ENCODE results near the gene BCL2A1. TPM values are rescaled to one million over a fixed set of nuclear protein-coding genes. Genes with fewer than 3 reads are reported as not detected.
A peak's percentile ranks its signal among the peaks of the same experiment; 100 is the strongest.
"Not testable (repeated sequence)": the region's sequence is repeated elsewhere in the genome, so short reads cannot be mapped to it uniquely, and the experiment has no call there.

Gene BCL2A1
- total and polyA plus RNA-seq, 2 donors (not counting 1 experiment from before 2014, with no cell fraction given) = 33.8 to 49.2 TPM

- Mint-ChIP-seq H3K4me3 (peak overlapping the region; percentile 96), H3K4me1 (peaks cover 71% of the 10 kb centered on the region)
- not testable (repeated sequence) for DNase-seq; H3K9ac ChIP-seq (ENCODE audit: low read length); H3K27me3 Mint-ChIP-seq; H3K9me3 Mint-ChIP-seq (ENCODE audit: insufficient read depth); H3K27ac Mint-ChIP-seq; H3K36me3 ChIP-seq (replicated peaks in 1 of 2; ENCODE audit: control extremely low read depth in 1 of 2, control insufficient read depth in 1 of 2, extremely low read depth in 1 of 2, insufficient read depth in 2 of 2, low read length in 1 of 2); H3K27me3 ChIP-seq (replicated peaks in 1 of 4; ENCODE audit: control extremely low read depth in 1 of 4, control insufficient read depth in 3 of 4, insufficient read depth in 4 of 4, low read length in 3 of 4); H2AFZ ChIP-seq (ENCODE audit: insufficient read depth, low read depth, low read length, poor library complexity, severe bottlenecking); H4K20me1 ChIP-seq (ENCODE audit: control insufficient read depth, insufficient read depth, low read length, poor library complexity, severe bottlenecking); ATAC-seq (ENCODE audit: low read depth)
- intact Hi-C loops (cut with micrococcal nuclease) = loop anchor here (2.0 to 10.0 kb wide), 2 partner anchors 136 to 1452 kb away; partner anchors contain the start of genes CHRNA5 and FAH
- Histone ChIP-seq H3K4me1 (ENCODE audit: control insufficient read depth in 2 of 2, insufficient read depth in 2 of 2, low read length in 2 of 2) (peaks cover 35 to 41% of the 10 kb centered on the region in 2 donors), H3K27ac (ENCODE audit: low read length in 2 of 2) (peak overlapping the region in 1 of 2 donors; percentile 81), H3K9me3 (ENCODE audit: control extremely low read depth in 1 of 3, control insufficient read depth in 2 of 3, insufficient read depth in 1 of 3, low read length in 2 of 3) (peaks cover 0 to 19% (median 0%) of the 10 kb centered on the region in 3 donors), H3K4me3 (ENCODE audit: control extremely low read depth in 1 of 5, extremely low read depth in 1 of 5, insufficient read depth in 1 of 5, low read depth in 2 of 5, low read length in 4 of 5) (peak overlapping the region in 1 of 5 experiments; percentile 45), H3K4me2 (replicated peaks; ENCODE audit: low read depth, low read length, poor library complexity, severe bottlenecking) (peak overlapping the region; percentile 40), H3K79me2 (ENCODE audit: control insufficient read depth, insufficient read depth, low read length) (peaks cover 39% of the 10 kb centered on the region)
- ChIA-PET POLR2A (interaction anchor here (1.1 to 2.4 kb wide), 4 partner anchors 9 to 93 kb away, joined by 3 to 22 read pairs (median 10); partner anchors contain the start of genes BCL2A1 and ZFAND6), CTCF (interaction anchor here (0.6 to 1.8 kb wide), 3 partner anchors 24 to 46 kb away, joined by 3 to 7 read pairs (median 3); partner anchors contain the start of gene BCL2A1)
- WGBS (ENCODE audit: insufficient coverage) = over 99% methylated on average over 24 of the region's 27 CpGs
These were observed 45.5 kb upstream of the BCL2A1 start for GRCh38 chr15:80016506-80016905.

GRCh38 chr15:80015156-80015555 lies 44.2 kb upstream of the BCL2A1 start:
- Histone ChIP-seq H4K20me1 (ENCODE audit: control insufficient read depth, insufficient read depth, low read length, poor library complexity, severe bottlenecking) (no peaks in the 10 kb centered on the region), H3K4me1 (ENCODE audit: control insufficient read depth in 2 of 2, insufficient read depth in 2 of 2, low read length in 2 of 2) (peaks cover 46 to 48% of the 10 kb centered on the region in 2 donors), H3K36me3 (replicated peaks in 1 of 2; ENCODE audit: control extremely low read depth in 1 of 2, control insufficient read depth in 1 of 2, extremely low read depth in 1 of 2, insufficient read depth in 2 of 2, low read length in 1 of 2) (no peaks in the 10 kb centered on the region), H3K79me2 (ENCODE audit: control insufficient read depth, insufficient read depth, low read length) (peaks cover 35% of the 10 kb centered on the region), H3K27me3 (replicated peaks in 1 of 4; ENCODE audit: control extremely low read depth in 1 of 4, control insufficient read depth in 3 of 4, insufficient read depth in 4 of 4, low read length in 3 of 4) (no peaks in the 10 kb centered on the region), H3K9me3 (ENCODE audit: control extremely low read depth in 1 of 3, control insufficient read depth in 2 of 3, insufficient read depth in 1 of 3, low read length in 2 of 3) (peaks cover 0 to 19% (median 0%) of the 10 kb centered on the region in 3 donors), H2AFZ (ENCODE audit: insufficient read depth, low read depth, low read length, poor library complexity, severe bottlenecking) (no peak overlapping the region), H3K9ac (ENCODE audit: low read length) (no peak overlapping the region), H3K4me3 (ENCODE audit: control extremely low read depth in 1 of 5, extremely low read depth in 1 of 5, insufficient read depth in 1 of 5, low read depth in 2 of 5, low read length in 4 of 5) (no peak overlapping the region), H3K4me2 (replicated peaks; ENCODE audit: low read depth, low read length, poor library complexity, severe bottlenecking) (no peak overlapping the region), H3K27ac (ENCODE audit: low read length in 2 of 2) (no peak overlapping the region)
- TF ChIP-seq CTCF (IDR thresholded peaks at IDR 0.05) (no peak), EZH2 (IDR thresholded peaks at IDR 0.05; ENCODE audit: borderline replicate concordance, insufficient read depth, low read depth, low read length, poor library complexity, severe bottlenecking) (no peak)
- DNase-seq = no peak
- Mint-ChIP-seq H3K4me1 (peaks cover 77% of the 10 kb centered on the region), H3K27ac (peak overlapping the region; percentile 57), H3K9me3 (ENCODE audit: insufficient read depth) (peaks cover 8% of the 10 kb centered on the region), H3K4me3 (no peak overlapping the region), H3K27me3 (no peaks in the 10 kb centered on the region)
- POLR2A ChIA-PET = interaction anchor here (0.6 kb wide), 1 partner anchor 12 kb away, joined by 9 read pairs; no protein-coding TSS in a partner anchor
- no peak for ATAC-seq (ENCODE audit: low read depth)
- WGBS (ENCODE audit: insufficient coverage) = 100% methylated on average over 1 of the region's 2 CpGs
- intact Hi-C loops (cut with micrococcal nuclease) = loop anchor here (10.0 kb wide), 1 partner anchor 1450 kb away; the partner anchor contains the start of gene CHRNA5
- CTCF ChIA-PET = no interaction called here

- H3K4me2 ChIP-seq (replicated peaks; ENCODE audit: low read depth, low read length, poor library complexity, severe bottlenecking); H3K9me3 Mint-ChIP-seq (ENCODE audit: insufficient read depth); DNase-seq; H2AFZ ChIP-seq (ENCODE audit: insufficient read depth, low read depth, low read length, poor library complexity, severe bottlenecking); ATAC-seq (ENCODE audit: low read depth); H3K4me3 ChIP-seq (ENCODE audit: control extremely low read depth in 1 of 5, extremely low read depth in 1 of 5, insufficient read depth in 1 of 5, low read depth in 2 of 5, low read length in 4 of 5); H3K9ac ChIP-seq (ENCODE audit: low read length); CTCF ChIA-PET; H4K20me1 ChIP-seq (ENCODE audit: control insufficient read depth, insufficient read depth, low read length, poor library complexity, severe bottlenecking); H3K27ac ChIP-seq (ENCODE audit: low read length in 2 of 2); H3K36me3 ChIP-seq (replicated peaks in 1 of 2; ENCODE audit: control extremely low read depth in 1 of 2, control insufficient read depth in 1 of 2, extremely low read depth in 1 of 2, insufficient read depth in 2 of 2, low read length in 1 of 2); H3K27me3 ChIP-seq (replicated peaks in 1 of 4; ENCODE audit: control extremely low read depth in 1 of 4, control insufficient read depth in 3 of 4, insufficient read depth in 4 of 4, low read length in 3 of 4); H3K27me3 Mint-ChIP-seq; H3K4me3 Mint-ChIP-seq: not testable (repeated sequence)
- peaks cover 0 to 21% (median 0%) of the 10 kb centered on the region in 3 donors for H3K9me3 ChIP-seq (ENCODE audit: control extremely low read depth in 1 of 3, control insufficient read depth in 2 of 3, insufficient read depth in 1 of 3, low read length in 2 of 3)
- peak overlapping the region; percentile 57 for H3K27ac Mint-ChIP-seq
- intact Hi-C loops (cut with micrococcal nuclease) = loop anchor here (10.0 kb wide), 1 partner anchor 1449 kb away; the partner anchor contains the start of gene CHRNA5
- peaks cover 77% of the 10 kb centered on the region for H3K4me1 Mint-ChIP-seq
- H3K4me1 ChIP-seq (ENCODE audit: control insufficient read depth in 2 of 2, insufficient read depth in 2 of 2, low read length in 2 of 2) = peaks cover 42 to 53% of the 10 kb centered on the region in 2 donors
- 100% methylated on average over 2 of the region's 7 CpGs for WGBS (ENCODE audit: insufficient coverage)
- POLR2A ChIA-PET = interaction anchor here (0.9 kb wide), 1 partner anchor 46 kb away, joined by 3 read pairs; no protein-coding TSS in a partner anchor
- H3K79me2 ChIP-seq (ENCODE audit: control insufficient read depth, insufficient read depth, low read length) = peaks cover 32% of the 10 kb centered on the region
These were observed 43.2 kb upstream of the BCL2A1 start for GRCh38 chr15:80014186-80014585.

Measured in B cell (primary cell).